ENCODE results near the gene ALDH5A1.

- no peak for TF ChIP-seq CTCF (IDR thresholded peaks at IDR 0.05 in 4 of 5, conservative IDR thresholded peaks at IDR 0.05 in 1 of 5)
- no peak for TF ChIP-seq POLR2A (IDR thresholded peaks at IDR 0.05)
Observed at GRCh38 chr6:24472181-24472580, 22.6 kb upstream of the ALDH5A1 start.

Data from gastrocnemius medialis (tissue), 4 donors.